HepG2 (cell line): ENCODE measurements around the gene CORO1C. TPM values are rescaled to one million over a fixed set of nuclear protein-coding genes. Genes with fewer than 3 reads are reported as not detected.
A peak's percentile ranks its signal among the peaks of the same experiment; 100 is the strongest.

Experiments used
- ATAC-seq: fragments of 200-7000 bp; cut with Tn5 transposase; 3 replicates; pipeline ENCODE4 v1.9.1; 2020; ENCODE audit warnings: mild to moderate bottlenecking, moderate library complexity
- BruUV-seq: library from RNA; stranded (reverse); fragments of 400-500 nt; replicated peaks from 2 replicates; lab custom pipeline; 2021; lab: Mats Ljungman, UMichigan
- CTCF ChIA-PET: fragments of 300-600 bp; formaldehyde crosslinking; extraction: SDS; loops from one replicate; lab custom pipeline; 2021; ENCODE audit warnings: low total read pairs, inconsistent platforms, low intra/inter-chr PET ratio; lab: Yijun Ruan, JAX
- POLR2A ChIA-PET: fragments of 350-600 bp; sonication (Branson Sonifier 250); formaldehyde crosslinking; loops from one replicate; lab custom pipeline; 2020; ENCODE audit warnings: antibody characterized with exemption, inconsistent platforms; lab: Yijun Ruan, JAX
- DNase-seq: peaks from one replicate; pipeline ENCODE4 v3.0.0-alpha.2; 2015; ENCODE audit warnings: low spot score
- FAIRE-seq: peaks from 3 replicates; lab custom pipeline; 2011; peaks lifted over from hg19 to GRCh38; lab: Jason Lieb, UNC
- H2AFZ ChIP-seq: one replicate; pipeline ENCODE4 v1.6.1; 2011; ENCODE audit warnings: low read length, inconsistent platforms
- H3K27ac ChIP-seq: fragments of 300-600 bp; 3 replicates; pipeline ENCODE4 v1.8.0; 2011; ENCODE audit warnings: mixed run types, mild to moderate bottlenecking, mixed read lengths, low read length, inconsistent platforms; ENCODE audit not compliant: insufficient read depth; ENCODE audit errors: extremely low read length
- H3K27me3 ChIP-seq, 2 experiments: fragments of 200-600 bp in 1 of 2; 2 replicates in 1 of 2; 3 replicates in 1 of 2; pipeline versions ENCODE4 v1.6.0 to v1.8.0; 2011; ENCODE audit warnings: low read length in 2 of 2, mild to moderate bottlenecking in 2 of 2, moderate library complexity in 2 of 2, inconsistent platforms in 1 of 2; ENCODE audit not compliant: insufficient read depth in 2 of 2, control insufficient read depth in 1 of 2
- H3K36me3 ChIP-seq, 2 experiments: fragments of 200-600 bp in 1 of 2; replicated peaks in 1 of 2; 2 replicates in 1 of 2; 3 replicates in 1 of 2; pipeline versions ENCODE4 v1.5.1 to v1.8.0; 2011; ENCODE audit warnings: low read length in 2 of 2, inconsistent platforms in 1 of 2; ENCODE audit not compliant: insufficient read depth in 2 of 2, control insufficient read depth in 1 of 2
- H3K4me1 ChIP-seq: 2 replicates; pipeline ENCODE4 v1.5.1; 2012; ENCODE audit warnings: low read length, inconsistent platforms; ENCODE audit not compliant: insufficient read depth
- H3K4me2 ChIP-seq: 2 replicates; pipeline ENCODE4 v1.6.0; 2011; ENCODE audit warnings: low read depth, low read length, inconsistent platforms
- H3K4me3 ChIP-seq, 3 experiments: fragments of 200-600 bp in 1 of 3; sonication (generic), shearing (Covaris generic) in 1 of 3; replicated peaks in 1 of 3; 2 replicates each; pipeline ENCODE4 v1.5.1; 2011 to 2016; ENCODE audit warnings: low read length in 3 of 3, inconsistent platforms in 2 of 3, low read depth in 2 of 3, mild to moderate bottlenecking in 2 of 3, control low read depth in 1 of 3, mixed read lengths in 1 of 3; ENCODE audit not compliant: insufficient read depth in 1 of 3
- H3K79me2 ChIP-seq: one replicate; pipeline ENCODE4 v1.6.1; 2011; ENCODE audit warnings: low read length, inconsistent platforms; ENCODE audit not compliant: insufficient read depth
- H3K9ac ChIP-seq: 2 replicates; pipeline ENCODE4 v1.6.0; 2011; ENCODE audit warnings: mild to moderate bottlenecking, low read depth, low read length, inconsistent platforms; ENCODE audit not compliant: insufficient read depth
- H3K9me3 ChIP-seq: 2 replicates; pipeline ENCODE4 v1.5.1; 2012; ENCODE audit warnings: mild to moderate bottlenecking, low read length
- H4K20me1 ChIP-seq: 2 replicates; pipeline ENCODE4 v1.6.0; 2011; ENCODE audit warnings: inconsistent platforms, mild to moderate bottlenecking, low read length, moderate library complexity; ENCODE audit not compliant: insufficient read depth
- HNRNPUL1 ChIP-seq: fragments of 200-400 bp; formaldehyde crosslinking; IDR thresholded peaks from 2 replicates; pipeline ENCODE4 v1.6.1; 2017; ENCODE audit warnings: low read depth, mild to moderate bottlenecking, low read length, moderate library complexity
- RELA ChIP-seq: sonication (generic); formaldehyde crosslinking; IDR thresholded peaks from 2 replicates; pipeline ENCODE4 v1.4.0; 2020; ENCODE audit warnings: missing genetic modification reagents
- SCMH1 ChIP-seq: sonication (generic); formaldehyde crosslinking; IDR thresholded peaks from 2 replicates; pipeline ENCODE4 v1.9.0; 2021; ENCODE audit warnings: missing genetic modification reagents, mild to moderate bottlenecking, borderline replicate concordance
- SIX1 ChIP-seq: sonication (generic); formaldehyde crosslinking; IDR thresholded peaks from 2 replicates; pipeline ENCODE4 v1.4.0; 2020; ENCODE audit warnings: missing genetic modification reagents, borderline replicate concordance
- ZNF34 ChIP-seq: sonication (generic); formaldehyde crosslinking; IDR thresholded peaks from 2 replicates; pipeline ENCODE4 v1.4.0; 2020; ENCODE audit warnings: mild to moderate bottlenecking, missing genetic modification reagents, borderline replicate concordance
- ZNF614 ChIP-seq: IDR thresholded peaks from 2 replicates; pipeline ENCODE4 v1.6.1; 2018; ENCODE audit warnings: missing biosample characterization, missing genetic modification reagents, inconsistent platforms, borderline replicate concordance
- ZNF652 ChIP-seq: IDR thresholded peaks from 2 replicates; pipeline ENCODE4 v1.6.1; 2016; ENCODE audit warnings: low read depth, borderline replicate concordance
- ZNF678 ChIP-seq: sonication (generic); formaldehyde crosslinking; IDR thresholded peaks from 2 replicates; pipeline ENCODE4 v1.4.0; 2020; ENCODE audit warnings: mild to moderate bottlenecking, missing genetic modification reagents
- WGBS: methylation state at CpG from one replicate; pipeline ENCODE4 v1.1.6; 2017; ENCODE audit warnings: low lambda C conversion rate; 5-methylcytosine and 5-hydroxymethylcytosine counted together
- in situ Hi-C: cut with HindIII; loops from 2 replicates; pipeline ENCODE4 v1.10.0; 2017; ENCODE audit warnings: low pct_unique_long_range_greater_than_20kb; ENCODE audit not compliant: extremely low pct_ligation_motif_present
- intact Hi-C: fragments of 100-400 bp; cut with micrococcal nuclease; formaldehyde crosslinking; loops from one replicate; pipeline ENCODE4 v1.10.0; 2022; ENCODE audit not compliant: unreplicated experiment
- polyA plus RNA-seq, 8 experiments: library from polyadenylated mRNA; depleted of rRNA in 3 of 8; stranded (reverse) in 7 of 8; unstranded in 1 of 8; fragments of >200 nt; fragmentation: Illumina TruSeq in 4 of 8; extraction: Trizol in 4 of 8; gene quantifications; 2 replicates each; pipeline versions ENCODE4 v1.2.1 to v1.2.3, GENCODE V29; 2011 to 2016; ENCODE audit warnings: low read depth in 4 of 8, missing spikeins in 1 of 8, mixed read lengths in 1 of 8; ENCODE audit not compliant: insufficient read depth in 1 of 8
- total RNA-seq, 5 experiments: library from RNA; depleted of rRNA; stranded (reverse); fragments of >200 nt; fragmentation: Illumina TruSeq; extraction: Trizol; gene quantifications; 2 replicates each; pipeline ENCODE4 v1.2.3, GENCODE V29; 2016; ENCODE audit warnings: low read depth in 1 of 5
- TF ChIP-seq, protein P1 (sequence below): sonication (generic); formaldehyde crosslinking; IDR thresholded peaks from 2 replicates; pipeline ENCODE4 v1.4.0; 2020; ENCODE audit warnings: missing genetic modification reagents

CORO1C gene
- total and polyA plus RNA-seq, 2 of the 13 experiments (the other 11 are each of a cell fraction or from before 2014, with no cell fraction given), result 73.7 to 131 TPM

DNA sequence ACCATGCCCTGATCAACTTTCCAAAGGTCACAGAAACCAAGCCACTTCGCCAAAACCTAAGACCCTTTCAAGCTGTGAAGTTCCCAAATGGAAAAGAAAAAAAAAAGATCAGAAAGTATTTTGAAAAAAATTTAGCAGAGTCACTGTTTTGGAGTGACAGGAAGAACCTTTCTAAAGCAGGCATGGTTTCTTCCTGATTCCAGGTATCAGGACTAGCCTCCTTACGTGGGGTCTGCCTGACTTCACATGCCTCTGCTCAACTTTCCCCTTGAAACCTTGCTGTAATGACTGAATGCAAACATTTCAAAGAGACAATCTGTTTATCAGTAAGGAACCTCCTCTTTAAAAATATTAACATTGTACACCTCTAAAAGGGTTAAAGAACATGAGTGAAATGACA is 9.5 kb downstream of the CORO1C start:
- H3K9me3 ChIP-seq, result no peaks in the 10 kb centered on the region
- ChIA-PET CTCF (no interaction called here), POLR2A (no interaction called here)
- intact Hi-C loops, result no loop called here
- DNase-seq, result no peak
- no peaks in the 10 kb centered on the region for H3K27me3 ChIP-seq
- TF ChIP-seq ZNF652 (CRISPR knock-in tag) (peak; percentile 32; the same call in 1 of the 2 replicates), ZNF678 (CRISPR knock-in tag) (no peak)
- TF ChIP-seq, all 625 proteins: peak for 1
- Histone ChIP-seq H3K4me1 (peaks cover 64% of the 10 kb centered on the region), H3K27ac (no peak overlapping the region), H4K20me1 (peaks cover 56% of the 10 kb centered on the region), H3K4me2 (no peak overlapping the region), H3K9ac (no peak overlapping the region), H3K79me2 (peaks cover 94% of the 10 kb centered on the region), H3K4me3 (no peak overlapping the region), H3K36me3 (peaks cover 0 to 13% of the 10 kb centered on the region in 2 experiments; a peak in 3 of 5 replicates), H2AFZ (no peak overlapping the region)
- WGBS, result 78% methylated on average over 2 of the region's 2 CpGs
- ATAC-seq (no peak), FAIRE-seq (no peak)
- in situ Hi-C loops, result no loop called here
- BruUV-seq, result no TSS peak

- Histone ChIP-seq H3K79me2 (peaks cover 97% of the 10 kb centered on the region), H2AFZ (no peak overlapping the region), H3K4me2 (no peak overlapping the region), H3K9ac (no peak overlapping the region), H3K36me3 (peaks cover 0 to 19% of the 10 kb centered on the region in 2 experiments; a peak in 3 of 5 replicates), H3K27ac (no peak overlapping the region), H3K4me1 (peaks cover 58% of the 10 kb centered on the region), H3K27me3 (no peaks in the 10 kb centered on the region), H4K20me1 (peaks cover 56% of the 10 kb centered on the region), H3K9me3 (no peaks in the 10 kb centered on the region), H3K4me3 (no peak overlapping the region)
- POLR2A ChIA-PET, result interaction anchor here (1.1 kb wide), 1 partner anchor 10 kb away, joined by 4 read pairs; no protein-coding TSS in a partner anchor
- WGBS, result 89% methylated on average over 5 of the region's 5 CpGs
- no peak for DNase-seq
- ATAC-seq, result peak; percentile 20; the same call in 1 of the 3 replicates
- intact Hi-C loops, result no loop called here
- FAIRE-seq, result no peak
- in situ Hi-C loops, result no loop called here
- CTCF ChIA-PET, result no interaction called here
- no TSS peak for BruUV-seq
- TF ChIP-seq, protein P1, sequence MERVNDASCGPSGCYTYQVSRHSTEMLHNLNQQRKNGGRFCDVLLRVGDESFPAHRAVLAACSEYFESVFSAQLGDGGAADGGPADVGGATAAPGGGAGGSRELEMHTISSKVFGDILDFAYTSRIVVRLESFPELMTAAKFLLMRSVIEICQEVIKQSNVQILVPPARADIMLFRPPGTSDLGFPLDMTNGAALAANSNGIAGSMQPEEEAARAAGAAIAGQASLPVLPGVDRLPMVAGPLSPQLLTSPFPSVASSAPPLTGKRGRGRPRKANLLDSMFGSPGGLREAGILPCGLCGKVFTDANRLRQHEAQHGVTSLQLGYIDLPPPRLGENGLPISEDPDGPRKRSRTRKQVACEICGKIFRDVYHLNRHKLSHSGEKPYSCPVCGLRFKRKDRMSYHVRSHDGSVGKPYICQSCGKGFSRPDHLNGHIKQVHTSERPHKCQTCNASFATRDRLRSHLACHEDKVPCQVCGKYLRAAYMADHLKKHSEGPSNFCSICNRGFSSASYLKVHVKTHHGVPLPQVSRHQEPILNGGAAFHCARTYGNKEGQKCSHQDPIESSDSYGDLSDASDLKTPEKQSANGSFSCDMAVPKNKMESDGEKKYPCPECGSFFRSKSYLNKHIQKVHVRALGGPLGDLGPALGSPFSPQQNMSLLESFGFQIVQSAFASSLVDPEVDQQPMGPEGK (CRISPR knock-in tag), result no peak
- TF ChIP-seq HNRNPUL1 (no peak), RELA (no peak), ZNF614 (CRISPR knock-in tag) (no peak), ZNF34 (CRISPR knock-in tag) (no peak), SCMH1 (no peak), SIX1 (CRISPR knock-in tag) (no peak)
These were observed 10.4 kb downstream of the CORO1C start for GRCh38 chr12:108720757-108721514.
